GM12872 (cell line): ENCODE measurements around the gene LRRC38.

ENCODE experiments used
- TF ChIP-seq, protein P1 (sequence below): IDR thresholded peaks from 3 replicates; pipeline ENCODE4 v1.5.1; 2011; ENCODE audit warnings: low read depth, mild to moderate bottlenecking, low read length, moderate library complexity; ENCODE audit not compliant: insufficient read depth

LRRC38 gene, protein sequence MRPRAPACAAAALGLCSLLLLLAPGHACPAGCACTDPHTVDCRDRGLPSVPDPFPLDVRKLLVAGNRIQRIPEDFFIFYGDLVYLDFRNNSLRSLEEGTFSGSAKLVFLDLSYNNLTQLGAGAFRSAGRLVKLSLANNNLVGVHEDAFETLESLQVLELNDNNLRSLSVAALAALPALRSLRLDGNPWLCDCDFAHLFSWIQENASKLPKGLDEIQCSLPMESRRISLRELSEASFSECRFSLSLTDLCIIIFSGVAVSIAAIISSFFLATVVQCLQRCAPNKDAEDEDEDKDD

GRCh38 chr1:13513895-13514546 lies at the start of gene LRRC38:
TSS of gene LRRC38 (minus strand) at chr1:13514003. CDS start at chr1:13513593, 410 bp downstream.
- TF ChIP-seq, protein P1, sequence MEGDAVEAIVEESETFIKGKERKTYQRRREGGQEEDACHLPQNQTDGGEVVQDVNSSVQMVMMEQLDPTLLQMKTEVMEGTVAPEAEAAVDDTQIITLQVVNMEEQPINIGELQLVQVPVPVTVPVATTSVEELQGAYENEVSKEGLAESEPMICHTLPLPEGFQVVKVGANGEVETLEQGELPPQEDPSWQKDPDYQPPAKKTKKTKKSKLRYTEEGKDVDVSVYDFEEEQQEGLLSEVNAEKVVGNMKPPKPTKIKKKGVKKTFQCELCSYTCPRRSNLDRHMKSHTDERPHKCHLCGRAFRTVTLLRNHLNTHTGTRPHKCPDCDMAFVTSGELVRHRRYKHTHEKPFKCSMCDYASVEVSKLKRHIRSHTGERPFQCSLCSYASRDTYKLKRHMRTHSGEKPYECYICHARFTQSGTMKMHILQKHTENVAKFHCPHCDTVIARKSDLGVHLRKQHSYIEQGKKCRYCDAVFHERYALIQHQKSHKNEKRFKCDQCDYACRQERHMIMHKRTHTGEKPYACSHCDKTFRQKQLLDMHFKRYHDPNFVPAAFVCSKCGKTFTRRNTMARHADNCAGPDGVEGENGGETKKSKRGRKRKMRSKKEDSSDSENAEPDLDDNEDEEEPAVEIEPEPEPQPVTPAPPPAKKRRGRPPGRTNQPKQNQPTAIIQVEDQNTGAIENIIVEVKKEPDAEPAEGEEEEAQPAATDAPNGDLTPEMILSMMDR: no peak

DNA sequence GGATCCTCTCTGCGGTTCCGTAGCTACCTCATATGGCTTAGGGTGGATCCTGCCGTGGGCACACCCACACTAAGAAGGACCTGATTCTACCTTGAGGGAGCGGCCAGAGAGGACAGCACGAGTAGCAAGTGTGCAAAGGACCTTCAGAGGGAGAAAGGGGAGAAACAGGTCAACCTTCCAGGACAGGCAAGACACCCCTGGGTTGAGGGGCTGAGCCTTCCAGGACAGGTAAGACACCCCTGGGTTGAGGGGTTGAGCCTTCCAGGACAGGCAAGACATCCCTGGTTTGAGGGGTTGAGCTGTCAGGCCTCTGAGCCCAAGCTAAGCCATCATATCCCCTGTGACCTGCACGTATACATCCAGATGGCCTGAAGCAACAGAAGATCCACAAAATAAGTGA lies 46.7 kb upstream of the LRRC38 start:
- TF ChIP-seq, protein P1: no peak

DNA sequence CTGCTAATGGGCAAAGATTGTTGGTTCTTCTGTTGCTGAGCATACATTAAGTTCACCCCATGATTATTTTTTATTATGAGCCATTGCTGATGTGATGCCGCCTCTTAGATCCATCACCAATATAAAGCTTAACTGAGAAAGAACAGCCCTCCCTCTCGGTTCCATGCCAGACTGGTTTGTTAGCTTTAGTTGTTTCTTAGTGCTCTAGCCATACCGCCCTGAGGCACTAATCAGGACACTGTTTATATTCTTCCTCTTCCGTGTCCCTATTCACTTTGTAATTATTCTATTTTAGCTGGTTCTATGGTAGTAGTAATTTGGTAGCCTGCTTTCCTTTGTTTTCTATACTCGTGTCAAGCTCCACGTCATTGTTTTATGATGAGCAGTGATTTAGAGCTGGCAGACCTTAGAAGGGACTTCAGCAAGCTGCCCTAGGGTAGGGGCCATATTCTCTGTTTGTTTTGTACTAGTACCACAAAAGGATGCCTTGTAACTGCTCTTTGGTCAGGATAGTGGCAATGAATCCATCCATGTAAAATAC lies 42.5 kb upstream of the LRRC38 start:
- TF ChIP-seq, protein P1: no peak

DNA sequence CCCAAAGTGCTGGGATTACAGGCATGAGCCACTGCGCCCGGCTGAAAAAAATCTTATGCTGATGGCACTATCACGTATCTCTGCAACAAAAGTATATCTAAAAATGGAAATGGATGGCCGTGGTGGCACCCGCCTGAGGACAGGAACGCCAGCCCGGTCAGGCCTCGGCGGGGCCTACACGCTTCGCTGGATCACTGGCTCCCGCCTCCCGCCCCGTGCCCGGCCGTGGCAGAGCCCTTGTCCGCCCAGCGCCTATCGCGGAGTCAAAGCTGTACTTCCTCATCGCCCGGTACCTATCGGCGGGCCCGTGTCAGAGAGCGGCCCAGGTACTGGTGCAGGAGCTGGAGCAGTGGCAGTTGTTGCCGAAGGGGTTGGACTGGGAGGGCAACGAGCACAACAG lies 41.0 kb upstream of the LRRC38 start:
- TF ChIP-seq, protein P1: no peak

GRCh38 chr1:13550663-13551062 lies 36.9 kb upstream of the LRRC38 start:
- TF ChIP-seq, protein P1: no peak

DNA sequence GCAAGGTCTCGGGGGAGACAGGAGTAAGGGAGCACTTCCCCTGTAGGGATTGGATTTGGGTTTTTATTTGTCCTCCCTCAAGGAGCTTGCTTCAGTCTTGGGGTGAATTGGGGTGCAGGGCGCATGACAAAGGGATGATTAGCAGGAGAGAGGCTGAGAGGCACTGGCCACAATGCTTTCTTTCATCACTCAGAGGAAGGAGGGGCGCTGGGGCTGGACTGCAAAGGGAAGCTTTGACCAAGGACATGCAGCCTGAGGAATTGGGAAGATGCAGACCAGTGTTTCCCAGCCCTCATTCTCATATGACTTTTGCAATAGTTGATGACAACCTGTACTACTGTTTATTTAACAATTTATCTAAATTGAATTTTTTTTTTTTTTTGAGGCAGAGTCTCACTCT lies 35.7 kb upstream of the LRRC38 start:
- TF ChIP-seq, protein P1: no peak

GRCh38 chr1:13549021-13549420 lies 35.2 kb upstream of the LRRC38 start:
- TF ChIP-seq, protein P1: no peak
